ENCODE measurements around the gene KLHL3.

The KLHL3 gene

DNA sequence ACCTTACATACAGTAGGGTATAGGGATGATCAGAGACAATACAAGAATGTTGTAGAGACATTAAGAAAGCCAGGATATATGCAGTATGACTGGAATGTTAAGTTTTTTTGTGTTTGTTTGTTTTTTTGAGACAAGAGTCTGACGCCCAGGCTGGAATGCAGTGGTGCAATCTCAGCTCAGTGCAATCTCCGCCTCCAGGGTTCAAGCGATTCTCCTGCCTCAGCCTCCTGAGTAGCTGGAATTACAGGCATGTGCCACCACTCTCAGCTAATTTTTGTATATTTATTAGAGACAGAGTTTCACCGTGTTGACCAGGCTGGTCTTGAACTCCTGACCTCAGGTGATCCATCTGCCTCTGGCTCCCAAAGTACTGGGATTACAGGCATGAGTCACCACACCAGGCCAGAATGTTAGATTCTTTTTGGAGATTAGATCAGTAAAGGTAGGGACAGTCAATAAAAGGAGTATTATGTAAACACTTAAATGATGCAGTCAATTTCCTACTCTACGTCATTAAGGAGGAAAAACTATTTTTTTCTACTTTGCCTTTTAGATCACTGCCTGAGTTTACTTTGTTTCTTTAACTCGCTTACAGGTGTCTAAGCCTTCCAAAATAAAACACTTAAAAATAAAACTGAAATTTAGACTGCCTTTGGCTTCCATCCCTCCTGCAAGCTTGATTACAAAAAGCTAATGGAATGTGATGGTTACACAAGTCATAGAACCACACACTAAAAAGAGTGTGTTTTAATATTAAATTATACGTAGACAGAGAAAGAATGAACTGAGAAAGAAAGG lies 25.0 kb upstream of the KLHL3 start:
- TF ChIP-seq CTCF (conservative IDR thresholded peaks at IDR 0.05; ENCODE audit: low read depth, low read length) = no peak
- DNase-seq (ENCODE audit: low read depth) = peak; percentile 40
- no peak overlapping the region for H3K4me3 ChIP-seq (ENCODE audit: low read depth, low read length)

GRCh38 chr5:137760294-137760693 lies 24.4 kb upstream of the KLHL3 start:
- DNase-seq (ENCODE audit: low read depth) = no peak
- no peak overlapping the region for H3K4me3 ChIP-seq (ENCODE audit: low read depth, low read length)
- TF ChIP-seq CTCF (conservative IDR thresholded peaks at IDR 0.05; ENCODE audit: low read depth, low read length) = no peak

DNA sequence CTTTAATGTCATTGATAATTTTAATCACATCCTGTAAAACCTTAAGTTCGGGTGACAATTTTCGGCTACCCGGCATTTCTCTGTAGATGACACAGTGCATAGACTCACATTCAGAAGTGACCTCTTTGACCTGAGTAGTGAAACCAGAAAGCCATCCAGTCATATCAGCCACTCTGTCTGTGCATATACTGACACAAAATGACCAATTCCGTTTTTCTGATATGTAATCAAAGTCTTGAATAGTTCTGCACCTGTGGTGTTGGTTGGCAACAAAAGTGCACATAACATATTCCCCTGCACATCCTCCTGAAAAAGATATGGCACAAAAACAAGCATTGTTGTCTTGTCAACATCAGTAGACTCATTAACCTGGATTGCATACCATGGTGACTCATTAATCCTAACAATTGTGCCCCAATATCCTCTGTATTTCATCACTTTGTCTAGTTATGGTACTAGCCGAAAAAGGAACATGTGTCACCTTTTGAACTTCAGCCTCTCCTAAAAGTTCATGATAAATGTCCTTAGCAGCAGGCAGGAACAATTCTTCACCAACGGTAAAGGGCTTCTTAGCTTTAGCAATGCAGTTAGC lies 22.9 kb upstream of the KLHL3 start:
- no peak for DNase-seq (ENCODE audit: low read depth)
- H3K4me3 ChIP-seq (ENCODE audit: low read depth, low read length) = no peak overlapping the region
- TF ChIP-seq CTCF (conservative IDR thresholded peaks at IDR 0.05; ENCODE audit: low read depth, low read length) = no peak

DNA sequence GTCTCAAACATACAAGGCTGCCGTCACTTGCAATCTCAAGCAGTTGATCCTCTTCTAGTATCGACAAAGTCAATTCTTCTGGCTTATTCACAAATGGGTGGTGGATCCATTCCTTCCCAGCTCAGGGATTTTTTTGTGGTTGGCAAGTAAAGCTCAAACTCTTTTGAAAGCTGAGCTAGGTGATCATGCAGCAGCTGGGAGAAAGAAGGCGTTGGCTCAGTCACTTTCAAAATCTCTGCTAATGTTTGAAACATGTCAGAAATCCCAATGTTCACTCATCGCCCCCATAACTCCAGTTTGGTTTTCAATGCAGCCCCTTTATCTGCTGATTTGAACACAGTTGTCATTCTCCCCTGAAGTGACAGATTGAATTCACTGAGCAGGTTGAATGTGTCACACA lies 22.2 kb upstream of the KLHL3 start:
- no peak overlapping the region for H3K4me3 ChIP-seq (ENCODE audit: low read depth, low read length)
- DNase-seq (ENCODE audit: low read depth) = no peak
- no peak for TF ChIP-seq CTCF (conservative IDR thresholded peaks at IDR 0.05; ENCODE audit: low read depth, low read length)

- H3K4me3 ChIP-seq (ENCODE audit: low read depth, low read length) = no peak overlapping the region
- TF ChIP-seq CTCF (conservative IDR thresholded peaks at IDR 0.05; ENCODE audit: low read depth, low read length) = no peak
- no peak for DNase-seq (ENCODE audit: low read depth)
These were observed 21.7 kb upstream of the KLHL3 start for GRCh38 chr5:137757634-137758033.

DNA sequence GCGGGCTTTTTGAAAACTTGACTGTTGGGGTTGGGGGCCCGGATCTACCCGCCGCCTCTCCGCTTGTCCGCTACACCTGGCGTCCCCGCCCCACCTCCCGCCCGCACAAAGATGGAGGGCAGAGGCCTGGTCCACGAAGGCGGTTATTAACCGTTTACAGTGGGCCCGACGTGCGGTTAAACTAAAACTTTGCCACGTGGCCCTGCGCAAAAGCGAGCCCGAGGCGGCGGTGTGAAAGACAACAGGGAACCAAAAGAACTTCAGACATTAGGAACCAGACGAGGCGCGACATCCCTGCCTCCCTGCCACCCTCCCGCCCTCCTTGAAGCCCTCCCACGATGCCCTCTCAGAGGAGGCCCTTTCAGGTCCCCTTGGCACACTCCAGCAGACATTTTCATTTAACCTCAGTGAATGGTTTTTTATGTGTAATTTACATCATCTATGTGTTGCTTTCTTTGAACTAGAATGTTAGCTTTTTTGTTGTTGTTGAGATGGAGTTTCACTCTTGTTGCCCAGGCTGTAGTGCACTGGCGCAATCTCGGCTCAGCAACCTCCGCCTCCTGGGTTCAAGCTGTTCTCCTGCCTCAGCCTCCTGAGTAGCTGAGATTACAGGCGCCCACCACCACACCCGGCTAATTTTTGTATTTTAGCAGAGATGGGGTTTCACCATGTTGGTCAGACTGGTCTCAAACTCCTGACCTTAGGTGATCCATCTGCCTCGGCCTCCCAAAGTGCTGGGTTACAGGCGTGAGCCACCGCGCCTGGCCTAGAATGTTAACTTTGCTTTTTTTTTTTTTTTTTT lies 19.3 kb upstream of the KLHL3 start:
- no peak for DNase-seq (ENCODE audit: low read depth)
- peak overlapping the region; percentile 91 for H3K4me3 ChIP-seq (ENCODE audit: low read depth, low read length)
- TF ChIP-seq CTCF (conservative IDR thresholded peaks at IDR 0.05; ENCODE audit: low read depth, low read length) = no peak

All from choroid plexus epithelial cell (primary cell).